ENCODE measurements around the gene CFAP20.
"Not testable (repeated sequence)": the region's sequence is repeated elsewhere in the genome, so short reads cannot be mapped to it uniquely, and the experiment has no call there.

Gene CFAP20

GRCh38 chr16:58095575-58095960 lies 33.6 kb downstream of the CFAP20 start:
- not testable (repeated sequence) for DNase-seq

- no peak for DNase-seq
Measured at GRCh38 chr16:58094791-58095574, 34.2 kb downstream of the CFAP20 start.

GRCh38 chr16:58094026-58094425 lies 35.2 kb downstream of the CFAP20 start:
- DNase-seq: no peak

GRCh38 chr16:58090396-58090795 lies 38.8 kb downstream of the CFAP20 start:
- not testable (repeated sequence) for DNase-seq

GRCh38 chr16:58088091-58088490 lies 41.1 kb downstream of the CFAP20 start:
- DNase-seq: no peak

GRCh38 chr16:58087209-58087913 lies 41.8 kb downstream of the CFAP20 start:
- no peak for DNase-seq

- DNase-seq: no peak
Measured at GRCh38 chr16:58086381-58087208, 42.6 kb downstream of the CFAP20 start.

- DNase-seq: no peak
Measured at GRCh38 chr16:58085584-58086251, 43.5 kb downstream of the CFAP20 start.

GRCh38 chr16:58085171-58085570 lies 44.0 kb downstream of the CFAP20 start:
- DNase-seq: no peak

GRCh38 chr16:58084635-58085034 lies 44.5 kb downstream of the CFAP20 start:
- no peak for DNase-seq

- DNase-seq: no peak
Measured at GRCh38 chr16:58082381-58082780, 46.8 kb downstream of the CFAP20 start.

GRCh38 chr16:58080657-58081056 lies 48.5 kb downstream of the CFAP20 start:
- DNase-seq: not testable (repeated sequence)

- no peak for DNase-seq
Measured at GRCh38 chr16:58077796-58078195, 51.4 kb downstream of the CFAP20 start.

GRCh38 chr16:58076514-58076913 lies 52.7 kb downstream of the CFAP20 start:
- DNase-seq: no peak

GRCh38 chr16:58074657-58075056 lies 54.5 kb downstream of the CFAP20 start:
- DNase-seq: no peak

GRCh38 chr16:58073086-58073485 lies 56.1 kb downstream of the CFAP20 start:
- DNase-seq: not testable (repeated sequence)

GRCh38 chr16:58072134-58072533 lies 57.0 kb downstream of the CFAP20 start:
- not testable (repeated sequence) for DNase-seq

GRCh38 chr16:58070585-58070984 lies 58.6 kb downstream of the CFAP20 start:
- no peak for DNase-seq

Data from NK-92 treated with Interleukin-12 subunit alpha and Interleukin-12 subunit beta, amount 100 ng/mL, for 24 hours (cell line).